GM18520 (cell line): ENCODE results near the gene MTTP.

Experiments
- ATAC-seq: cut with Tn5 transposase; IDR thresholded peaks from one replicate; pipeline ENCODE4 v1.9.1; 2021; ENCODE audit not compliant: unreplicated experiment

Gene MTTP

DNA sequence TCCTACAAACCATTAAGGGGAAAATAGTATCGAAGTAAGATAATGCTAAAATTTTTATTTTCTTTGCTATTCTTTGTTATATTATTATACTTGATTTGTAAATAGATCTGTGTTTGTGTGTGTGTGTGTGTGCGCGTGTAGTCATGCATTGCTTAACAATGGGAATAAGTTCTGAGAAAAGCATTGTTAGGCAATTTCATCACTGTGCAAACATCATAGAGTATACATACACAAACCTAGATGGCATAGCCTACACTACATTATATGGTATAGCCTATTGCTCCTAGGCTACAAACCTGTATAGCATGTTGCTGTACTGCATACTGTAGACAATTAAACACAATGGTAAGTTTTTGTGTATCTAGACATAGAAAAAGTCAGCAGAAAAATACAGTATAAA is 17.1 kb downstream of the MTTP start:
- ATAC-seq = no peak

DNA sequence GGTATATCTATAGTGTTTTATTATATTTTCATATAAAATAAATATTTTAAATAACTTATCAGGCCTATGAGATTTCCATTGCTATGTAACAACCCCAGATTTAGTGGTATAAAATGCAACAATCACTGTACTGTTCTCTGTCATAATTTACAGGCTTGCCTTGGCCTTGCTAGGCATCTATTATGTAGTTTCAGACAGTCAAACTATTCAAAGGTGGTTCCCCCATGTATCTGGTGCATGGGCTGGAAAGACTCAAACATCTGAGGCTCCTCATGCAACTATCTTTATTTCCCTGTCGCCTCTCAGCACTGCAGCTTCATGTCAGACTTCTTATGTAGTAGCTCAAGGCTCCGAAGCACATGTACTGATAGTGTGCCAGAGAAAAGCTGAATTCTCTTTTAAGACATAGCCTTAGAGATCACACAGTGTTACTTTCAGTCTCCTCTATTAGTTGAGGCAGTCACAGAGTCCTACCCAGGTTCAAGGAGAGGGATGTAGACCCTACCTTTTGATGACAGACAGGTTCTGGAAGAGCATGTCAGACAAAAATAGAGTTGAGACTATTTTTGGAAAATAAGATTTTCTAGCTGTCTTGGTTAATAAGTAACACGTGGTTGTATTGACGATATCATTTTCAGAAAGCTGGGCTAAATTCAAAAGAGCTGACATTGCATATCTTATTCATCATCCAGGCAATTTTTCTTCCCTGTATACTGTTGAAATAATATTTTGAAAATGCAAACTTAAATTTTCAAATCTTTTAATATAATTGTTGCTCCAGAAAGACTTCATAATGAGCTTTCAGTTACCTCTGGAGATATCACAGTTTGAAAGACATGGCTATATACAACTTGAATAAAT is 19.4 kb downstream of the MTTP start:
- ATAC-seq = peak; percentile 71

DNA sequence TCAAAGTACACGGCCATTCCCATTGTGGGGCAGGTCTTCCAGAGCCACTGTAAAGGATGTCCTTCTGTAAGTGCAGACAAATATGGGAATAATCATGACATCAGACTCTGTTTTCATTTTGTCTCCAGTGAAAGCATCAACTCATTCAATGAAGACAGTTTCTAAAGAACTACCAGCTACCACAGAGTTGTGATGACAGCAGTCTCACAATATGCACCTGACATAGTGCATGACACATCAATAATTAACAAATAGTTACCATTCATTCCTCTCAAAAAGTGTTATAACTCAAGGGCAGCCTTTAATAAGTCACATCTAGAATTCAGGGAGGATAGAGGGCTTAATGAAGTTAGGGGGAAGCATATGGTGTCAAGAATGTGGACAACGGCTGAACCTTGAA is 20.2 kb downstream of the MTTP start:
- no peak for ATAC-seq

DNA sequence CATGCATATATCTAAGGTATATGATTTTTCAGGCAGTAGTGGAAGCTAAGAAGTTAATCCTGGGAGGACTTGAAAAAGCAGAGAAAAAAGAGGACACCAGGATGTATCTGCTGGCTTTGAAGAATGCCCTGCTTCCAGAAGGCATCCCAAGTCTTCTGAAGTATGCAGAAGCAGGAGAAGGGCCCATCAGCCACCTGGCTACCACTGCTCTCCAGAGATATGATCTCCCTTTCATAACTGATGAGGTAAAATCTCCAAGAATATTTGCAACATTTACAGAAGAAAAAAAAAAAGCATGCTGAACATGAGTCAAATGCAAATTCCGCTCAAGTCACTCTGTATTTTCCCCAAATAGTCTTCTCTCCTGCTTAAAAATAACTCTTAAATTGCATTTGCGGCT is 32.1 kb downstream of the MTTP start:
- ATAC-seq = no peak

DNA sequence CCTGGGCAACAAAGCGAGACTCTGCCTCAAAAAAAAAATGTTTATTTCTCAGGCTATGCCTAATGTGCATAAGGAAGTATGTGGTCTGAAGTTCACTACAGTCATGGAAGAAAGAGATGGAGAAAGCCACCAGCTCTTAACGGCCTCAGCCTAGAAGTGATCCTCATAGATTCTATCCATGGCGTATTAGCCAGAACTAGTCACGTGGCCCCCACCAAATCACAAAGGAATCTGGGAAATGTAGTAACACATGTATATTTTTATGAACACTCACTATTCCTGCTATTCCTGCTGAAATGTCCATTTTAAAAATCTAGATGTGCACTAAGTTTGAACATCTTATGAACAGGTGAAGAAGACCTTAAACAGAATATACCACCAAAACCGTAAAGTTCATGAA is 33.8 kb downstream of the MTTP start:
- no peak for ATAC-seq

DNA sequence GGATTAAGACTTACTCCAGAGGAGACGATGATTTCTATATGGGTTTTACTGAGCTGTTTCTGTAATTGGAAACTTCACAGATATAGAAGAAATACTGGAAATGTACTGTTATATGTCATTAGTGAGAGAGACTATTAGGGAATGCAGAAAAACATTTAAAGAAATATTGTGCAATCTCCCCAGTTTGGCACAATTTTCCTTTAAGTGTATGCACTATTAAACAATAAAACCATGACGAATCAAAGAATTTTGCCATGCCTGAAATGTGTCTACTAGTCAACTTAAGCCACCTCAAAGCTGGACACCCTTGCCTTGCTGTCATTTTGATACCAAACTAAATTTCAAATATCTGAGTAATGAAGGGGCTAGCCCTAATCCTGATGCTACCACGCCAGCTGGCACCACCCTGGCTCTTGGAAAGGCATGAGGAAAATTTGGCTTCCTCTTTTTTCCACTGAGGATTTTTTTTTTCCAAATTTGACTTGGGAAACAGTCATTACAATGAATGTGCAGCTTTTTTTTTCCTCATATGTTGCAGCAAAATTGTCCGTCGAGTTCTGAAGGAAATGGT is 36.1 kb downstream of the MTTP start:
- no peak for ATAC-seq

DNA sequence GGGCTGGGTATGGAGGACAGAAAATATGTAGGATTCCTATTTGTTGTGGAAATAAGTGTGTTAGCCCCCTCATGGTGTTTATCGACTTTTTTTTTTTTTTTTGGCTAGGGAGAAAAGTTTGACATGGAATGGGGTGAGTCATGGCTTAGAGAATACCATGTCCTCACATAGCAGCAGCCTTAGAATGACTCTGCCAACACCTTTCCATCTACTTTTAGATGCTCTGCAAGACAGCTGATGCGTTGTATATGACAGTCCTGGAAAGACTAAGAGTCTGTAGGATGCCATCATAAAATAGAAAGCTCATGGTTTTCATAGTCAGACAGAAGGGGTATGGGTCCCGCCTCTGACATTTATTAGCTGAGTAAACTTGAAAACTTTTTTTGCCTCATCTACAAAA is 37.7 kb downstream of the MTTP start:
- ATAC-seq = no peak

DNA sequence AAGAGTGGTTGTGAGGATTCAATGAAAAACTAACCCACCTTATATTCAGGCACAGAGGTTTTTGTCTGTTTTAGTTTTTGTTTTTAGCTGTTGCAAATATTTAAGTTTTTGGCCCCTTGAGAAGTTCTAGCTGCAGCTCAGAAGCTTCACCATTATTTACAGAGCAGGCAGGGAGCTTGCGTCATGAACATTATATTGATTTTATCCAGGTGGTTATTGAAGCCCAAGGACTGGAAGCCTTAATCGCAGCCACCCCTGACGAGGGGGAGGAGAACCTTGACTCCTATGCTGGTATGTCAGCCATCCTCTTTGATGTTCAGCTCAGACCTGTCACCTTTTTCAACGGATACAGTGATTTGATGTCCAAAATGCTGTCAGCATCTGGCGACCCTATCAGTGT is 38.1 kb downstream of the MTTP start:
- no peak for ATAC-seq

DNA sequence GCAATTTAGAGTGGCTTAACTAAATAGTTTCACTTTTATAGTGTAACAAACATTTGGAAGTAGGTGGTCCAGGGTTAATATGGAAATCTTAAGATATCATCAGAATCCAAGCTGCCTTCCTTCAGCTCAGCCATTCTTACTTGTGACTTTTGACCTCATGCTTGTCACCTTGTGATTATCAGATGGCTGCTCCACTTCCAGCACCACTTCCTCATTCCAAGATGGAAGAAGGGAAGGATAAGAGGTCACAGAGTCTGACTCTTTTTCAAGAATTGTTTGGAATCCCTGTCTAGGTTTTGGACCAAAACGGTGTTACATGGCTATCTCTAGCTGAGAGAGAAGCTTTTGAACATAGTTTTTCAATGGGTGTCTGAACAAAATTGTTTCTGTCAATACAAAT is 39.9 kb downstream of the MTTP start:
- no peak for ATAC-seq

DNA sequence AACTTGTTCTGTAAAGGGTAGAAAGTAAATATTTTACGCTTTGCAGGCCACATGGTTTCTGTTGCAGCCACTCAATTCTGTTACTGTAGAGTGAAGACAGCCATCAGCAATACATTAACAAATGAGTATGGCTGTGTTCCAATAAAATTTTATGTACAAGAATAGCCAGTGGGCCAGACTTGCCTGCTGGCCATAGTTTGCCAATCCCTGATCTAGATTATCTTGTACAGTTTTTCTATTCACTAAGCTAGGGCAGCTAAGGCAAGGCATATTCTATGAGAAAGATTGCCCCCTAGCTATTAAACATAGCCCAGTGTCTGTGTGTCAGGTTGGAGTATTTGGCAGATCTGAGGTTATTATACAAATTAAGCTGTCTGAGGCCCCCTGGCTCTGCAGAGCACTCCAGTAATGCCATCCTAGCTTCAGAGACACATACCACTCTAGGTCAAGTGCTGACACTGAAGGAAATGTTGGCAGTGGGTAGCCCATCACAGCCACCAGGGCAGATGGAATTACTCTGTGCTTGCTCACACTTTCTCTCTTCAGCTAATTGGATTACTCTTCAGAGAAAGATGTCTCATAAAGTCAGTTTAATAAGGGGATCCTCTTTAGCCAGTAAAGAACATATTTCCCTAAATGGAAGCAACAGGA is 40.7 kb downstream of the MTTP start:
- ATAC-seq = no peak

DNA sequence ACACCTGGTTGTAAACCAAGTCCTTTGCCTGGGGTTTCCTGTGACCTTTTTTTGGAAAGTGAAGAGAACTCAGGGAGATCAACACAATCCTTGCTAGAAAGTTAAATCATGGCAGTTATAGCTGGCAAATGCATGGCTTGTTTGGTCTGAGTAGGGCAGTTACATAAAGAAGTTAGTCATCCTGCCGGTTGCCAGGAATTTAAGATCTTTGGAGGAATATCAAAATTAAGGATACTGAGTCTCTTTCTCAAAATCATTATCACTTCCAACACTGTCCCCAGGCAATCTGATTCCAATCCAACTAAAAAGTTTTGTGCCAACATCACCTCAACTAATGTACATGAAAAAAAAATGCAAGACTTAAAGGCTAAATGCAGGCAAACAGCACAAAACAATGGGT is 42.8 kb downstream of the MTTP start:
- no peak for ATAC-seq

DNA sequence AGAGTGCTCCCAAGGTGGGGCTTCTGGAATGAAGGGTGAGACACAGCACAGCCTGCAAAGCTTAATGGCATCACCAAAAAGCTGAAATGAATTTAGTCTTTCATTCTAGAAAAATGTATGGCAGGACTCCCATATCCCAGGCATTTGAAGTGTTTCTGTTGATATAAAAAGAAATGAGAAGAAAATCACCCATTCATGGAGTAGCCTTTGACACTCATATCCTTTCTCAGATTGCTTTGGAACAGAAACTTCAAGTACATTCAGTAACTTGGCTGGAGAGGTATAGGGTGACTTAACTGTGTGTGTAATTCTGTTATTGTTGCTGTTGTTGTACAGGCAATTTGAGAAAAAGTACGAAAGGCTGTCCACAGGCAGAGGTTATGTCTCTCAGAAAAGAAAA is 47.7 kb downstream of the MTTP start:
- no peak for ATAC-seq

DNA sequence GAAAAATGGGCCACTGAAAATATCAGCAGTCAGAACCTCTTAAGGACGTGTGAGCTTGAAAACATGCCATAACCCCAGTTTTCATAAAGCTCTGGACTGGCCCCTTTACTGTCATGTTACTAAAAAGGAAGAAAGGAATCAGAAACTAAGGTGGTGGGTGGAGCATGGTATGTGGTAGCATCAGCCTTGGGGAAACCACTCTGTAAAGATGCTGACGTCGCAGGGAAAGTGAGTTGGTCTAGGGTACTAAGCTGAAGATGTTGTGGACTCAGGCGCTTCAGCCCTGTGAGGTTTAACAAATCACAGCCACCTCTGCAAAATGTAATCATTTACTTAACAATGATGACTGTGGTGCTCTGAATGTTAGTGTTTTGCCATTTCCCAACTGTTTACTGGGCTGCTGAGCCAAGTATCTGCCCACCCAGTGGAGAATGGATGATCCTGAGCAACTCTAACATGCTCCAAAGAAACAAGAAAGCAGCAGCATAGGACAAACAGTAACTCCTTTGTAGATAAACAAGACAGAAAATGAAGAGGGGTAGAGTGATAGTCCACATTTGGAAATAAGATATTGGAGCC is 49.6 kb downstream of the MTTP start:
- no peak for ATAC-seq

DNA sequence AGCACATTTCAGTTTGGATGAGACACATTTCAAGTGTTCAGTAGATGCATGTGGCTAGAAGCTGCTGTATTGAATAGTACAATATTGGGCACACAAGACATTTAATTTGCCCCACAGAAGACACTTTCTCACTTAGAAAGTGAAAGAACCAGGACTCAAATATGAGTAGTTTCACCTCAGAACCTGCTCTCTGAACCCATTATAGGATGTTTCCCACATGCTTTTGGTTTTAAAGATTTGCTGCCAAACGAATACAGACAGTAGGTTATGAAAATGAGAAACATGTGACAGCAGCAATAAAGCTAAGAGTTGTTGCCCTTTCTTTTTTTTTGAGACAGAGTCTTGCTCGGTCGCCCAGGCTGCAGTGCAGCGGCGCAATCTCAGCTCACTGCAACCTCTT is 50.7 kb downstream of the MTTP start:
- ATAC-seq = no peak

DNA sequence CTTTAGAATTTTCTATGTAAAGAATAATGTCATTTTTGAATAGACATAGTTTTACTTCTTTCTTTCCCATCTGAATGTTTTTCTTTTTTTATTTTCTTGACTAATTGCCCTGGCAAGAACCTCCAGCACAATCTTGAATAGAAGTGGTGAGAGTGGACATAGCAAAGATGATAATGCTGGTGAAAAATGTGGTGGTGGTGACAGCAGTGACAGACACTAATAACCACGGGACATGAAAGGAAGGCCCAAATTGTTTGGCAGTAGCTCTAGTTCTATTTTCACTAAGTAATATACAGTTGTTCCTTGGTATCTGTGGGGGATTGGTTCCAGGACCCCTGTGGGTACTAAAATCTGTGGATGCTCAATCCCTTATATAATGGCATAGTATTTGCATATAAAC is 53.4 kb downstream of the MTTP start:
- no peak for ATAC-seq

DNA sequence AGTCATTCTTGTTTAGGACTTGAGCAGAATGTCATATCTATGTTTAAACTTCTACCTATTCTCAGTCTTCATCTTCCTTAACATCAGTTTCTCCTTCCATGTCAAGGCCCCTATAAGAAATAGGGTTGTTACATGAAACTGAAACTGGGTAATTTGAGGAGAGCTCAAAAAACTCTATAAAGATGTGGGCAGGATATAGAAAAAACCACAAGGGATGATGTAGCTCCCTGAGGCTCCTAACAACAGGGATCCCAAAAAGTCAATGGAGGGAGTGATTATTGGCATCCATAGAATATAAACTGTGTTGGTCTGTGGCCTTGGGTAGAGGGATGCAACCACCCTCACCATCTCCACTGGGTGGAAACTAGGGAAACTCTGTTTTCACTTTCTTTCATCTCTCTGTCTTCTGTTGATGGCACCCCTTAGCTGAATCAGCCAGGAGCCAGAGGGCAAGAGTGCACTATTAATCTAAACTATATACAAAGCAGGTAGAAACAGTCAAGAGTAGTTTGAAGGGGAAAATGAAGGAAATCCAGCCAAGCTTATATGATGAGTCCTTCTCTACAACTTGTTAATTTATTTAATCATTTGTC is 55.4 kb downstream of the MTTP start:
- no peak for ATAC-seq

DNA sequence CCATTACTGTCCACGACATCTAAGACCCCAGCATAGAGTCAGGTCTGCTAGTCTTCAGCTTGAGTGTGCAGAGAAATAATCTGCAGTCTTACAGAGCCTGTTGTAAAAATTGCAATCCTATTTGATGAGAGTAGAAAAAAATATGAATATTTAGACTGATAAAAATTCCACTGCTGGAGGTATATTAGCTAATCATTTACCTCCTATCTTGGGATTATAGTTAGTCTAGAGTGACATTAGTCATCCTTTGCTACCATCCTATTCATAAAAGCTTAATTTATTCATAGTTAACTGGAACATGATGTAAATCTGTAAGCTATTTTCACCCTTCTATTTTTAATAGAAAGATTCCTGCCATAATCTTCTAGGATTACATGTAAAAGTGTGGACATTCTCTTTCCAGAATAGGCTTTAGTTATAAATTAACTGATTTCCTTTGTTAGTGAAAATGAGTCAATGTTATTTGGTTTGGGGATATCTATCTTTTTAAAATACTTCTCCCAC is 56.3 kb downstream of the MTTP start:
- no peak for ATAC-seq

DNA sequence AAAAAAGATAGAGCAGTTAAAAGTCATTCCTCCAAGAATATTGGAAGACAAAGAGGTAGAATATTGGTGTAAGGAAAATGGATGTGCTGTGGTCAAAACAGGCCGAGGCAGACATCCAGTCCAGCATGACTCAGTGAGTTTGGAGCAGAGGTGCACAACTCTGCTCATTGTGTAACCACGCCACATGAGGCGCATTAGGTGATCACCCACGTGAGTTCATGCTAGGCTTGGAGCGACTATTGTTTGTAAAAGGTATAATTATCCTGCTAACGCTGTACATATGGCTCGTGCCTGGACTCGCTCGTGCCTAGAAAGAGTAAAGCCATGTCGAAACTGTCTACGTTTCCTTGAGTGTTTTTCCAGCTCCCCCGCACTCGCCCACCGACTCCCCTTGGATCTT is 59.1 kb downstream of the MTTP start:
- no peak for ATAC-seq

DNA sequence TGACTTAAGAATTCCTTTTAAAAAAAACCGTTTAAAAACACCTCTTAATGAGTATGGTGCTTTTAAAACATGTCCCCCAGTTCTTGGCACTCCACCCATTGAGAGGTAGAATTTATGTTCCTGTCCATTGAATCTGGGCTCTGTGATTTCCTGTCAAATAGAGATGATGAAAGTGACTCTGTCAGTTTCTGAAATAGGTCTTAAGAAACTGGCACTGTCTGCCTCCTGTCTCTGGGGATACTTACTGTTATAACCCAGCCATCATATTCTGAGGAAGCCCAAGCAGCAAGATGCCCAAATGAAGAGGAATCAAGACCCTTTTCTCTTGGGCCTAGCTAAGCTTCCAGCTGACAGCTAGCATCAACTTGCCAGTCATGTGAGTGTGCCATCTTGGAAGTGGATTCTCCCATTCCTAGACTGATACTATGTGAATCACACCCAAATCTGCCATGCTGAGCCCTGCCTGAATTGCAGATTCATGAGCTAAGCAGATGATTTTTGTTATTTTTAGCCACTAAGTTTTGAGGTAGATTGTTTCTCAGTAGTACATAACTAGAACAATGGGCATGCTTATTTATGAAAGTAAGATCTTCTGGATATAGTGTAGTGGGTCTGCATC is 60.2 kb downstream of the MTTP start:
- no peak for ATAC-seq

DNA sequence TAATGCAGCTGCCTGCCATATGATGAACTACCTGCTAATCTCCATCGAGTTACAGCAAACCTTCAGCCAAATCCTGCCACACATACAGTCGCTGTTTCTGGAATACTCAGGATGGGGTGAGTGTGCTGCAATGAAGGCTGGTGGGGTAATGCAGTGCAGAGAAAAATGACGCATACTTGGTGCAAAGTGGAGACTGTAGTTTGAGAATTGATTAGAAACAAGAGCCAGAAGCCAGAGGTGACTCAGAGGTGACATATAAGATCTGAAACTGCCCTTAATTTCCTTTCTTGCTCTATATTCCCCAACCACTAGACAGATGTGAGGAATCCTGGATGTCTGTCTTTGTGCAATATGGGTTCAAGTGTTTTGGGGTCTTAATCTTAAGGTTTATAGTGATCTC is 61.0 kb downstream of the MTTP start:
- no peak for ATAC-seq

DNA sequence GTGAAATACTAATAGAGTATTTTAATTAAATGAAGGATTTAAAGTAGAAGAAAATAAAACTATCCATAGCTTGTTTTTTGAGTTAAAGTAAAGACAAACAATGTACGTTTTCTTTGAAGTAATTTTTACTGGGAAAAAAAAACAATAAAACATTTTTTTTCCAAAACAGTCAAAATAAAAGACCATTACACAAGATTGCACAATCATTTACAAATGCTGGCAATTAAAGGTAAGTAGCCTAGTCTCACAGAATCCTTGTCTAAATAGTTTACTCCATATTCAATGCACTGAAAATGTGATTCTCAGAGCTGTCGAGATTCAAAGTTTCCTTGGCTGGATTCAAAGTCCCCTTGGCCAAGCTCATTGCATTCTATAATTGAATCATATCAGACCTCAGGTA is 61.8 kb downstream of the MTTP start:
- no peak for ATAC-seq
